CD4-positive, alpha-beta memory T cell (primary cell): ENCODE data around the gene FMN2. TPM values are rescaled to one million over a fixed set of nuclear protein-coding genes. Genes with fewer than 3 reads are reported as not detected.

Experiments used
- CTCF ChIA-PET: fragments of 350-600 bp; sonication (Branson Sonifier 250); formaldehyde crosslinking; loops from one replicate; lab custom pipeline; 2021; ENCODE audit warnings: inconsistent platforms; ENCODE audit not compliant: partially characterized antibody; lab: Charles Lee
- POLR2A ChIA-PET: fragments of 350-600 bp; sonication (Branson Sonifier 250); formaldehyde crosslinking; loops from one replicate; lab custom pipeline; 2021; ENCODE audit not compliant: partially characterized antibody; lab: Charles Lee
- DNase-seq, 5 donors: peaks; one replicate each; pipeline versions ENCODE4 v3.0.0 to v3.0.0-alpha.2; 2020 to 2022; ENCODE audit warnings: mixed read lengths in 1 of 5
- H3K27ac ChIP-seq: one replicate; pipeline ENCODE4 v1.7.0; 2013; ENCODE audit warnings: low read depth, low read length
- H3K27me3 ChIP-seq: 2 replicates; pipeline ENCODE4 v1.7.0; 2013; ENCODE audit warnings: mild to moderate bottlenecking, low read length, moderate library complexity; ENCODE audit not compliant: insufficient read depth
- H3K36me3 ChIP-seq: 2 replicates; pipeline ENCODE4 v1.7.0; 2013; ENCODE audit warnings: mild to moderate bottlenecking, low read length, moderate library complexity; ENCODE audit not compliant: insufficient read depth
- H3K4me1 ChIP-seq: 2 replicates; pipeline ENCODE4 v1.7.0; 2013; ENCODE audit warnings: mild to moderate bottlenecking, low read length, moderate library complexity; ENCODE audit not compliant: insufficient read depth
- H3K4me3 ChIP-seq, 2 donors: one replicate each; pipeline ENCODE4 v1.7.0; 2013; ENCODE audit warnings: low read length in 2 of 2, mild to moderate bottlenecking in 1 of 2
- H3K9me3 ChIP-seq, 2 donors: one replicate each; pipeline ENCODE4 v1.7.0; 2013; ENCODE audit warnings: low read length in 2 of 2, control low read depth in 1 of 2; ENCODE audit not compliant: control insufficient read depth in 1 of 2
- H3K27ac Mint-ChIP-seq, 7 donors: one replicate each; pipeline ENCODE4 v1.8.0; 2020 to 2021; ENCODE audit warnings: mixed read lengths in 7 of 7, mild to moderate bottlenecking in 6 of 7, inconsistent platforms in 3 of 7, moderate library complexity in 3 of 7
- H3K27me3 Mint-ChIP-seq, 2 donors: one replicate each; pipeline ENCODE4 v1.8.0; 2020 to 2021; ENCODE audit warnings: mixed read lengths in 2 of 2
- H3K36me3 Mint-ChIP-seq, 2 donors: one replicate each; pipeline ENCODE4 v1.8.0; 2020 to 2021; ENCODE audit warnings: mixed read lengths in 2 of 2, inconsistent platforms in 1 of 2, mild to moderate bottlenecking in 1 of 2
- H3K4me1 Mint-ChIP-seq, 4 donors: one replicate each; pipeline ENCODE4 v1.8.0; 2020 to 2021; ENCODE audit warnings: mixed read lengths in 4 of 4, mild to moderate bottlenecking in 1 of 4
- H3K4me3 Mint-ChIP-seq, 8 donors: one replicate each; pipeline ENCODE4 v1.8.0; 2020 to 2021; ENCODE audit warnings: mixed read lengths in 8 of 8, mild to moderate bottlenecking in 7 of 8, moderate library complexity in 6 of 8, inconsistent platforms in 3 of 8
- H3K9me3 Mint-ChIP-seq, 8 donors: one replicate each; pipeline ENCODE4 v1.8.0; 2020 to 2021; ENCODE audit warnings: mixed read lengths in 8 of 8, mild to moderate bottlenecking in 5 of 8, inconsistent platforms in 3 of 8, moderate library complexity in 1 of 8
- intact Hi-C: fragments of 100-400 bp; cut with micrococcal nuclease; formaldehyde crosslinking; loops from one replicate; pipeline ENCODE4 v1.15.1; 2023
- polyA plus RNA-seq, 2 donors: library from polyadenylated mRNA; unstranded; fragments of 300-500 nt; fragmentation: Illumina TruSeq; gene quantifications; one replicate each; pipeline ENCODE4 v1.2.3, GENCODE V29; 2021
- total RNA-seq, 2 experiments: library from RNA; stranded (reverse); gene quantifications; one replicate each; pipeline ENCODE4 v1.2.3, GENCODE V29; 2021

Gene FMN2
- total and polyA plus RNA-seq, 4 experiments from 2014 or later, result not detected

DNA sequence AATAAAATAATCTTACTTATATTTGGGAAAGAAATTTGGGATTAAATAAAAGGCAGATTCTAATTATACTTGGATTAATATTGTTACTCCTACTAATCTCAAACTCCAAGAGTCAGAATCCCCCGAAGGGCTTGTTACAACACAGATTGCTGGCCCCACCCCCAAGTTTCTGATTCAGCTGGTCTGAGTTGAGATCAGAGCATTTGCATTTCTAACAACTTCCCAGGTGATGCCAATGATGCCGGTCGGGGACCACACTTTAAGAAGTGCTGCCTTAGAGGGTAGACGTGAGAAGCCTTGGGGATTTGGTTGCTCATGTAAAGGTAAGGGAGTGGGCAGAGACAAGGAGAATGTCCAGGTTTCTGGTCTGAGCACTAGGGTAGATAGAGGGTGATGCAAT, 47.2 kb downstream of the FMN2 start:
- Histone ChIP-seq H3K4me3 (no peak overlapping the region), H3K4me1 (no peaks in the 10 kb centered on the region), H3K27ac (no peak overlapping the region), H3K9me3 (no peaks in the 10 kb centered on the region), H3K27me3 (no peaks in the 10 kb centered on the region), H3K36me3 (no peaks in the 10 kb centered on the region)
- POLR2A ChIA-PET, result no interaction called here
- no peak for DNase-seq
- CTCF ChIA-PET, result no interaction called here
- H3K9me3 Mint-ChIP-seq, result peaks cover 0 to 7% (median 0%) of the 10 kb centered on the region in 8 donors
- no peaks in the 10 kb centered on the region for H3K4me1 Mint-ChIP-seq
- no peaks in the 10 kb centered on the region for H3K36me3 Mint-ChIP-seq
- H3K27ac Mint-ChIP-seq, result no peak overlapping the region
- H3K4me3 Mint-ChIP-seq, result no peak overlapping the region
- no peaks in the 10 kb centered on the region for H3K27me3 Mint-ChIP-seq
- intact Hi-C loops, result no loop called here

DNA sequence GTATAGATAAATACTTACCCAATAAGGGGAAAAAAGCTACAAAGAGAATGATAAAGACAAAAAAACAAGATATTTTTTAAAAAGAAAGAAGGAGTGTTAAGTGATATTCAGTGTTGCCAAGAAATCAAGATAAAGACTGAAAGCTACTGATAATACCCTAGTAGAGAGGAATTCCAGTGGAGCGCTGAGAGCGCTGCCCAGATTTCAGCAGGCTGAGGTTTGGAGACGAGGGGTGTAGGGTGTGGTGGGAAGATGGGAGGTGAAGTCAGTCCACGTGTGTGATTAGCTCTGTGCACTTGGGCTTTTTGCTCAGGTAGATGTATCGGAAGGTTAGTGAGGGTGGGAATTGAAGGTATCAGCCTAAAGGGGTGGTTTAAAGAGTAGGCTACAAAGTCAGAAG, 47.8 kb downstream of the FMN2 start:
- Mint-ChIP-seq H3K9me3 (peaks cover 0 to 7% (median 0%) of the 10 kb centered on the region in 8 donors), H3K4me3 (no peak overlapping the region), H3K27ac (no peak overlapping the region), H3K36me3 (no peaks in the 10 kb centered on the region), H3K27me3 (no peaks in the 10 kb centered on the region), H3K4me1 (no peaks in the 10 kb centered on the region)
- Histone ChIP-seq H3K4me3 (no peak overlapping the region), H3K27me3 (no peaks in the 10 kb centered on the region), H3K9me3 (no peaks in the 10 kb centered on the region), H3K36me3 (no peaks in the 10 kb centered on the region), H3K27ac (no peak overlapping the region), H3K4me1 (no peaks in the 10 kb centered on the region)
- ChIA-PET POLR2A (no interaction called here), CTCF (interaction anchor here (1.8 kb wide), 1 partner anchor 10 kb away, joined by 9 read pairs; no protein-coding TSS in a partner anchor)
- intact Hi-C loops, result no loop called here
- DNase-seq, result no peak

DNA sequence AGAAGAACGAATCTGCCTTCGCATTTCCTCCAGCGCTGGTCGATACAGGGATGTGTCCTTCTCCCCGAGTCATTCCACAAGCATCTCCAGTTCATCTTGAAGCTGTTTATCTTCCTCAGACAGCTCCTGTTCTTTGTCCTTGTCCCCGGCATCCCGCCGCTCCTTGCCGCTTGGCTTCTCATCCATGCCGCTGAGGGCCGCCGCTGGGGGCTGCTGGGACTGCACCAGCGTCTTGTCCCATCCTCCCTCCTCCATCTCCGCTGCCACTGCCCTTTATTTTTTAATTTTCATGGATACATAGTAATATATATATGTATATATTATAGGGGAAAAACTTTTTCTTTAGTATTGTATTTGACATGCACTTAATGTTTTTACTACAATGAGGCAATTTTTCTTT, 53.4 kb downstream of the FMN2 start:
- intact Hi-C loops, result no loop called here
- no peak overlapping the region for H3K4me3 Mint-ChIP-seq
- CTCF ChIA-PET, result no interaction called here
- POLR2A ChIA-PET, result no interaction called here
- no peak overlapping the region for H3K27ac Mint-ChIP-seq
- H3K4me3 ChIP-seq, result no peak overlapping the region
- DNase-seq, result no peak
- no peaks in the 10 kb centered on the region for H3K36me3 ChIP-seq
- no peak overlapping the region for H3K27ac ChIP-seq
- H3K9me3 Mint-ChIP-seq, result peaks cover 0 to 2% (median 0%) of the 10 kb centered on the region in 8 donors
- no peaks in the 10 kb centered on the region for H3K27me3 ChIP-seq
- no peaks in the 10 kb centered on the region for H3K4me1 Mint-ChIP-seq
- H3K9me3 ChIP-seq, result no peaks in the 10 kb centered on the region
- peaks cover 0 to 2% of the 10 kb centered on the region in 2 donors for H3K27me3 Mint-ChIP-seq
- no peaks in the 10 kb centered on the region for H3K36me3 Mint-ChIP-seq
- no peaks in the 10 kb centered on the region for H3K4me1 ChIP-seq

- Histone ChIP-seq H3K4me1 (no peaks in the 10 kb centered on the region), H3K9me3 (no peaks in the 10 kb centered on the region), H3K27ac (no peak overlapping the region), H3K4me3 (no peak overlapping the region), H3K27me3 (no peaks in the 10 kb centered on the region), H3K36me3 (no peaks in the 10 kb centered on the region)
- peaks cover 0 to 2% (median 0%) of the 10 kb centered on the region in 8 donors for H3K9me3 Mint-ChIP-seq
- CTCF ChIA-PET, result no interaction called here
- H3K36me3 Mint-ChIP-seq, result no peaks in the 10 kb centered on the region
- H3K27me3 Mint-ChIP-seq, result peaks cover 0 to 5% of the 10 kb centered on the region in 2 donors
- H3K27ac Mint-ChIP-seq, result peak overlapping the region in 1 of 7 donors; percentile 44
- H3K4me1 Mint-ChIP-seq, result no peaks in the 10 kb centered on the region
- POLR2A ChIA-PET, result no interaction called here
- no peak overlapping the region for H3K4me3 Mint-ChIP-seq
- no peak for DNase-seq
- intact Hi-C loops, result no loop called here
Measured at GRCh38 chr1:240148333-240148732, 56.6 kb downstream of the FMN2 start.

DNA sequence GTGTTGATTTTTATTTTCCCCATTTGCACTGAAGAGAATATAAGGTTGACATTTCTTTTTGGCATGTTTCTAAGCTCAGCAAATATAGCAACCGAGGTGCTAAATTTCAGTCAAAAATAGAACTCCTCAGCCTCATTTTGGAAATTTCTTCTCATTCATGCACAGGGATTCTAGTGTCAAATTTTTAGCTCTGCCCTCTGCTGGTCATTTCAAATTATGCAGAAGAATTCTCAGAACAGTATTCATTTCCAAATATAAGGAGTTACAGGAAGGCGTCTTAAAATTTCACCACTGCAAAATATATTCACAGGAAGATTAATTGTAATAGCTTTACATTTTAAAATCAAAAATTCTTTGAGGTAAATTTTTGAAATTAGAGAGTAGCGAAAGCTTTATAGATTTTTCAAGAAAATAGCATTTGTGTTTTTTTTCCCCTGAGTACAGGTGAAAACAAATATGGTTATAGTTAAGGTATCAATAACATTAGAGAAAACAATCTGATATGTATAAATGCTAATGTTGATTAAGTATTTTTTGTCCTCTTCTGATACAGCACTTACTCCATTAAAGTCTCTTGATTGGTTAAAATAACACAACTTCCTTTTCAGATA, 57.9 kb downstream of the FMN2 start:
- Histone ChIP-seq H3K27ac (no peak overlapping the region), H3K4me3 (no peak overlapping the region), H3K27me3 (no peaks in the 10 kb centered on the region), H3K9me3 (no peaks in the 10 kb centered on the region), H3K36me3 (no peaks in the 10 kb centered on the region), H3K4me1 (no peaks in the 10 kb centered on the region)
- Mint-ChIP-seq H3K36me3 (no peaks in the 10 kb centered on the region), H3K27me3 (peaks cover 0 to 7% of the 10 kb centered on the region in 2 donors), H3K4me3 (no peak overlapping the region), H3K27ac (no peak overlapping the region), H3K4me1 (no peaks in the 10 kb centered on the region), H3K9me3 (peaks cover 0 to 5% (median 0%) of the 10 kb centered on the region in 8 donors)
- ChIA-PET POLR2A (no interaction called here), CTCF (interaction anchor here (0.7 to 2.3 kb wide), 10 partner anchors 9 to 61 kb away, joined by 3 to 10 read pairs (median 4); no protein-coding TSS in a partner anchor)
- DNase-seq, result peak in 2 of 5 donors; percentile 1 to 5
- intact Hi-C loops, result no loop called here

GRCh38 chr1:240151136-240151735, 59.6 kb downstream of the FMN2 start:
- Mint-ChIP-seq H3K36me3 (no peaks in the 10 kb centered on the region), H3K9me3 (peaks cover 0 to 5% (median 0%) of the 10 kb centered on the region in 8 donors), H3K27ac (no peak overlapping the region), H3K27me3 (peaks cover 0 to 7% of the 10 kb centered on the region in 2 donors), H3K4me3 (no peak overlapping the region), H3K4me1 (no peaks in the 10 kb centered on the region)
- H3K36me3 ChIP-seq, result no peaks in the 10 kb centered on the region
- no peaks in the 10 kb centered on the region for H3K4me1 ChIP-seq
- intact Hi-C loops, result no loop called here
- CTCF ChIA-PET, result interaction anchor here (1.0 to 2.3 kb wide), 4 partner anchors 7 to 37 kb away, joined by 3 to 10 read pairs (median 4); no protein-coding TSS in a partner anchor
- DNase-seq, result no peak
- H3K9me3 ChIP-seq, result no peaks in the 10 kb centered on the region
- no peak overlapping the region for H3K4me3 ChIP-seq
- POLR2A ChIA-PET, result no interaction called here
- no peak overlapping the region for H3K27ac ChIP-seq
- no peaks in the 10 kb centered on the region for H3K27me3 ChIP-seq

DNA sequence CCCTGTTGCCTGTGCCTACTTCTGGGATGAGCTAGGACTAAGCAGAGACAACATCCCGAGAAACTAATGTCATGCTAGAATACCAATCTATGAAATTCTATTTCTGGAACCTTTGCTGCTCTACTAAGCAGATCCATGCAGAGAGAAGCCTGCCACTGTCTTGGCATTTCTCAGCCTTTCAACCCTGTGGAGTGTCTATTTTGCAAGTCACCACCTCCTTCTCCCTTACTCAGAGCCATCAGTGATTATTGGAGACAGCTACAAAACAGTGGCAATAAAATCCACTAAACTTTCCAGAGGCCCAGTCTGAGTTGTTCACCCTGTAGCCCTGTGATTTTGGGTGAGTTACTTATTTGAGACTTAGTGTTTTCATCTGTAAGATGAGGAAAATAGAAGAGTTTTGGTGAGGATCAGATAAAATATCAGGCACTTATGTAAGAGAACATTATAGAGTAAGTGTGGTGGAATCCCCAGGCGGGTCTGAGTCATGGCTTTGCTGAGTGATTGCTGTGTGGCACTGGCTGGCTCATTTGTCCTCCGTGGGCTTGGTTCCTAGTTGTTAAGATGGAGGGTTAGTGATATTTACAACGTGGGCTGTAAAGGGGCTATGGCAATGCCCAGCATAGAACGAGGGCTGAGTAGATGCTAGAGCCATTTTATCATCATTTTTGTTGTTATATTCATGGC, 61.1 kb downstream of the FMN2 start:
- CTCF ChIA-PET, result no interaction called here
- no peaks in the 10 kb centered on the region for H3K36me3 ChIP-seq
- Mint-ChIP-seq H3K9me3 (peaks cover 0 to 5% (median 0%) of the 10 kb centered on the region in 8 donors), H3K27ac (no peak overlapping the region), H3K36me3 (no peaks in the 10 kb centered on the region), H3K4me3 (no peak overlapping the region), H3K27me3 (peaks cover 0 to 7% of the 10 kb centered on the region in 2 donors), H3K4me1 (no peaks in the 10 kb centered on the region)
- intact Hi-C loops, result no loop called here
- POLR2A ChIA-PET, result no interaction called here
- DNase-seq, result no peak
- H3K27me3 ChIP-seq, result no peaks in the 10 kb centered on the region
- H3K4me1 ChIP-seq, result no peaks in the 10 kb centered on the region
- no peak overlapping the region for H3K27ac ChIP-seq
- no peak overlapping the region for H3K4me3 ChIP-seq
- H3K9me3 ChIP-seq, result no peaks in the 10 kb centered on the region
